HuH-7 (cell line): ENCODE measurements around the gene ZNF740.
"Not testable (repeated sequence)": the region's sequence is repeated elsewhere in the genome, so short reads cannot be mapped to it uniquely, and the experiment has no call there.

Experiments used
- DNase-seq: peaks from one replicate; pipeline ENCODE4 v3.0.0; 2011; ENCODE audit warnings: low spot score

ZNF740 gene

GRCh38 chr12:53180220-53180930 lies at the start of gene ZNF740, which contains the start of gene CSAD:
Gene ZNF740, plus strand, starts transcription at chr12:53180722. Its CDS starts 1,262 bp downstream, at chr12:53181984.
Gene CSAD, minus strand, starts transcription at chr12:53180925. Its CDS starts 7,455 bp downstream, at chr12:53173470.
- DNase-seq: peak; percentile 98

- DNase-seq: no peak
These were observed 48.7 kb upstream of the ZNF740 start for GRCh38 chr12:53131844-53132243.

- no peak for DNase-seq
These were observed 46.8 kb upstream of the ZNF740 start for GRCh38 chr12:53133722-53134121.

GRCh38 chr12:53143355-53143754 lies 37.2 kb upstream of the ZNF740 start:
- DNase-seq: no peak

GRCh38 chr12:53145383-53146260 lies 34.9 kb upstream of the ZNF740 start:
- no peak for DNase-seq

- DNase-seq: no peak
These were observed 33.3 kb upstream of the ZNF740 start for GRCh38 chr12:53147181-53147580.

- DNase-seq: no peak
These were observed 32.9 kb upstream of the ZNF740 start for GRCh38 chr12:53147653-53148052.

- DNase-seq: no peak
These were observed 29.5 kb upstream of the ZNF740 start for GRCh38 chr12:53151039-53151438.

- DNase-seq: no peak
These were observed 28.1 kb upstream of the ZNF740 start for GRCh38 chr12:53152390-53152789.

GRCh38 chr12:53159195-53159839 lies 21.2 kb upstream of the ZNF740 start:
- DNase-seq: peak; percentile 85

- no peak for DNase-seq
These were observed 20.5 kb upstream of the ZNF740 start for GRCh38 chr12:53160000-53160399.

GRCh38 chr12:53160673-53161072 lies 19.8 kb upstream of the ZNF740 start:
- DNase-seq: no peak

- DNase-seq: no peak
These were observed 19.2 kb upstream of the ZNF740 start for GRCh38 chr12:53161119-53161911.

- DNase-seq: not testable (repeated sequence)
These were observed 17.5 kb upstream of the ZNF740 start for GRCh38 chr12:53163008-53163407.

- no peak for DNase-seq
These were observed 13.7 kb upstream of the ZNF740 start for GRCh38 chr12:53166837-53167236.

GRCh38 chr12:53169644-53170043 lies 10.9 kb upstream of the ZNF740 start:
- DNase-seq: no peak

GRCh38 chr12:53170215-53170614 lies 10.3 kb upstream of the ZNF740 start:
- no peak for DNase-seq

- no peak for DNase-seq
These were observed 9.4 kb upstream of the ZNF740 start for GRCh38 chr12:53170876-53171724.

- DNase-seq: no peak
These were observed 8.7 kb upstream of the ZNF740 start for GRCh38 chr12:53171725-53172329.

- no peak for DNase-seq
These were observed 8.2 kb upstream of the ZNF740 start for GRCh38 chr12:53172352-53172751.
